HG02571 (cell line): ENCODE data around the gene ALX1.
"Not testable (repeated sequence)": the region's sequence is repeated elsewhere in the genome, so short reads cannot be mapped to it uniquely, and the experiment has no call there.

Source experiments
- ATAC-seq: cut with Tn5 transposase; IDR thresholded peaks from one replicate; pipeline ENCODE4 v1.9.1; 2021; ENCODE audit warnings: mild to moderate bottlenecking, moderate library complexity; ENCODE audit not compliant: unreplicated experiment

ALX1 gene

GRCh38 chr12:85299053-85299452 is 19.0 kb downstream of the ALX1 start:
- ATAC-seq, result no peak

- ATAC-seq, result no peak
These were observed 21.0 kb downstream of the ALX1 start for GRCh38 chr12:85301051-85301450.

- ATAC-seq, result no peak
These were observed 28.4 kb downstream of the ALX1 start for GRCh38 chr12:85308374-85308773.

GRCh38 chr12:85309125-85309566 is 29.1 kb downstream of the ALX1 start:
- ATAC-seq, result no peak

GRCh38 chr12:85310025-85310424 is 30.0 kb downstream of the ALX1 start:
- no peak for ATAC-seq

- ATAC-seq, result no peak
These were observed 30.5 kb downstream of the ALX1 start for GRCh38 chr12:85310456-85311076.

- ATAC-seq, result not testable (repeated sequence)
These were observed 38.0 kb downstream of the ALX1 start for GRCh38 chr12:85317866-85318636.

GRCh38 chr12:85322715-85323114 is 42.7 kb downstream of the ALX1 start:
- ATAC-seq, result no peak

GRCh38 chr12:85325442-85325841 is 45.4 kb downstream of the ALX1 start:
- ATAC-seq, result no peak

GRCh38 chr12:85329913-85330312 is 49.9 kb downstream of the ALX1 start:
- no peak for ATAC-seq

GRCh38 chr12:85348779-85349178 is 68.8 kb downstream of the ALX1 start:
- ATAC-seq, result no peak

- no peak for ATAC-seq
These were observed 70.3 kb downstream of the ALX1 start for GRCh38 chr12:85350356-85350755.
